Measurements from ENCODE around the gene DPH5.
"Not testable (repeated sequence)": the region's sequence is repeated elsewhere in the genome, so short reads cannot be mapped to it uniquely, and the experiment has no call there.

The DPH5 gene

GRCh38 chr1:100995198-100995988 lies 30.2 kb downstream of the DPH5 start:
- FAIRE-seq (no peak), DNase-seq (ENCODE audit: extremely low spot score, insufficient read length, low read depth) (no peak)

DNA sequence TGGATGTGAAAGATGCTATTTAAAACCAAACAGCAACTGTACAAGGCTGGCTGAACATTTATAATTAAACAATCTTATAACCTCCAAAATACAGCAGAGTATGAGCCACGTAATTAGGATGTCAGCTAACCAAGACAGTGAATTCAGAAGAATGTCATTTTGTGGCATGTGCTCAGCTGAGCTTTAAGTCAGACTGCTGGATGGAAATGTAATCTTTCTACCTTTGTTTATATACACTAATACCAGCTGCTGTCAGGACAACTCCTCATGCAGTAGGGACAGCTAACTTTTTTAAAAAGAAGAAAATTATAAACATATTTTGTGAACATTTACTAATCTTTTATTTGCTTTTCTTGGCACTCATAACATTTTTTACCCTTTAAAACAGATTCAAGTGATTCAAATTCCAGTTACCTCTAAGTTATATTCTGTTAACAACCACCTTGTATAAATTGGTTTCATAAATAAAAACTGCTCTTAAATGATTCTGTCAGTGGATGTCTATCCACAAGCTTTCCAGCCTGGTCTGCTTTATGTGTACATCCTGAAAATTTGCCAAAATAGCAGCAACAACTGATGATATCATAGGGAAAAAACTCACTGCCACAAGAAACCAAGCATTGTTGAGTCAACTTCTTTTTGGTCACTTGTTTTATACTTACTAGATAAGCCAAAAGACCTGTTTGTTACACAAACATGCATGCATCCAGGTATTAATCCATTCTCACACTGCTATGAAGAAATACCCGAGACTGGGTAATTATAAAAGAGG lies 36.1 kb downstream of the DPH5 start:
- no peak for DNase-seq (ENCODE audit: extremely low spot score, insufficient read length, low read depth)
- no peak for FAIRE-seq

GRCh38 chr1:100988121-100988520 lies 37.5 kb downstream of the DPH5 start:
- DNase-seq (ENCODE audit: extremely low spot score, insufficient read length, low read depth) (no peak), FAIRE-seq (no peak)

DNA sequence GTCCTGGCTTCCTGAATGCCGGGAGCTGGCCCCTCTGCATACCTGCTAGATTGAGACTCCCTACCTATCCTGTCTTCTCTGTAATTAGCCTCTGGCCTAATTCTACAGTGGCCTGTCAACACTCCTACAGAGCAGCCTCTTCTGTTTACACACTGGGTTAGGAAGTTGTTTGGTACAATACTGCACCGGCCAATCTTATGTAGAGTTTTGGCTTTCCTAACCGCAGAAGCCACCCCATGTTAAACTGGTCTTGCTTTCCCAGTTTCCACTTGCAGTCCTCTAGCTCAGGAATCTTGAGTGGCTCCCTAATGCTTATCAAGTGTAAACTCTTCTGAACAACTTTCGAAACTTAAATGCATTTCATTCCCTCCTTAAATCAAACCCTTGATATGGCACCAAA lies 42.8 kb downstream of the DPH5 start:
- DNase-seq (ENCODE audit: extremely low spot score, insufficient read length, low read depth) (no peak), FAIRE-seq (no peak)

- FAIRE-seq (no peak), DNase-seq (ENCODE audit: extremely low spot score, insufficient read length, low read depth) (no peak)
These were observed 46.0 kb downstream of the DPH5 start for GRCh38 chr1:100979631-100980030.

GRCh38 chr1:100976936-100977335 lies 48.6 kb downstream of the DPH5 start:
- FAIRE-seq, result no peak
- DNase-seq (ENCODE audit: extremely low spot score, insufficient read length, low read depth), result no peak

DNA sequence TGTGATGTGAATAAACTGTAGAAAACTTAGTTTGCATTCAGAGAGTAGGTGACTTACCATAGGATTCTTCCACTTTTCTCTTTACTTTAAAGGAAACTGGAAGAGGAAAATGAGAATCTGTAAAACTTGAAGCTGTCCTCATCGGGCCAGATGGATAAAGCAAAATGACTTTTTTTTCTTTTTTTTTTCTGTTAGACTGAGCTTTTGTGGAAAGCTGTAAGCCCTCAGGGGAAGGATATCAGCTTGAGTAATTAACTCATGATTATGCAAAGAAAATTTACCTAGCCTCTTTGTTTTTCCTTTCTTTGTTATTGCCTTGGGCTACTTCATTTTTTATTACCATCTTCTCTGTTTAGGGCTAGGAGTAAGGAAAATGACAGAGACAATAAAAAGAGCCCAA lies 53.4 kb downstream of the DPH5 start:
- DNase-seq (ENCODE audit: extremely low spot score, insufficient read length, low read depth) (no peak), FAIRE-seq (no peak)

GRCh38 chr1:100971021-100971420 lies 54.6 kb downstream of the DPH5 start:
- FAIRE-seq (no peak), DNase-seq (ENCODE audit: extremely low spot score, insufficient read length, low read depth) (no peak)

- DNase-seq (ENCODE audit: extremely low spot score, insufficient read length, low read depth) (no peak), FAIRE-seq (no peak)
These were observed 56.3 kb downstream of the DPH5 start for GRCh38 chr1:100969327-100969726.

- FAIRE-seq (no peak), DNase-seq (ENCODE audit: extremely low spot score, insufficient read length, low read depth) (no peak)
These were observed 57.0 kb downstream of the DPH5 start for GRCh38 chr1:100968621-100969020.

GRCh38 chr1:100960098-100960497 lies 65.5 kb downstream of the DPH5 start:
- FAIRE-seq (no peak), DNase-seq (ENCODE audit: extremely low spot score, insufficient read length, low read depth) (no peak)

DNA sequence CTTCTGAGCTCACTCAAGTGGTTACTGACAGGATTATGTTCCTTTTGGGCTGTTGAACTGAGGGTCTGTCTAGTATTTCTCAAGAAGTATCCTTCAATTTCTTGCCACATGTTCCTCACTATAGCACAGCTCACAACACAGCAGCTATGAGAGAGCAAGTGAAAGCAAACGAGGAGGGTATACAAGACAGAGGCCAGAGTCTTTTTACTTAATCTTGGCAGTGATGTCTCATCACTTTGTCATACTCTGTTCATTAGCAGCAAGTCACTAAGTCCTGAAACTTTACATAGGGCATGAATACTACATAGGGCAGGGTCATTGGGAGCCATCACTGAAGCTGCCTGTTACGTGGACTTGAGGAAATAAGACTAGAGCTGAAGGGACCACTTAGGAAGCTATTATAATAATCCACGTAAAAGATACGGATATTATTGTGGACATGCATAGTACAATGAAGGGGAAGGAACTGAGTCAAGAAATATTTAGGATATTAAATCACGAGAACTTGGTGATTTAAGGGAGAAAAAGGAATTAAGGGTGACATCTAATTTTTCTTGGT lies 66.0 kb downstream of the DPH5 start:
- no peak for DNase-seq (ENCODE audit: extremely low spot score, insufficient read length, low read depth)
- peak; percentile 5 for FAIRE-seq

DNA sequence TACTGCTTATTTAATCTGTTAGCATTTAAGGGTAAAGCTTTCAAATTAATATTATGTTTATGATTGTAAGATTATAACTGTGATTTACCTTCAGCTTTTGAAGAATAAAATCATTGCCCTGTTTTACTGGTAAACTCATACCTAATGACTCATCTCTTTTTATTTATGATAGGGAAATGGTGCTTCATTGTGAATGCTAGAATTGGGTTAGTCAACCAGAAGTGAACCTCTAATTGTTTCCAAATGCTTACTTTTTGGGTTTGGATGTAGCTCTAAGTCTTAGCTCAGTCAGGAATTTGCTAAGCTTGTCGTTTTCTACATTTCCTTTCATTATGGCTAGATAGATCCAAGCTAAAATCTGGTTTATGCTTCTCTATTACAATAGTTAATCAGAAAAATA lies 70.3 kb downstream of the DPH5 start:
- peak; percentile 45 for FAIRE-seq

GRCh38 chr1:100953960-100954730 lies 71.4 kb downstream of the DPH5 start:
- DNase-seq (ENCODE audit: extremely low spot score, insufficient read length, low read depth) (no peak), FAIRE-seq (peak; percentile 35)

More for the DNA sequence above, 70.3 kb downstream of the DPH5 start:
- no peak for DNase-seq (ENCODE audit: extremely low spot score, insufficient read length, low read depth)

DNA sequence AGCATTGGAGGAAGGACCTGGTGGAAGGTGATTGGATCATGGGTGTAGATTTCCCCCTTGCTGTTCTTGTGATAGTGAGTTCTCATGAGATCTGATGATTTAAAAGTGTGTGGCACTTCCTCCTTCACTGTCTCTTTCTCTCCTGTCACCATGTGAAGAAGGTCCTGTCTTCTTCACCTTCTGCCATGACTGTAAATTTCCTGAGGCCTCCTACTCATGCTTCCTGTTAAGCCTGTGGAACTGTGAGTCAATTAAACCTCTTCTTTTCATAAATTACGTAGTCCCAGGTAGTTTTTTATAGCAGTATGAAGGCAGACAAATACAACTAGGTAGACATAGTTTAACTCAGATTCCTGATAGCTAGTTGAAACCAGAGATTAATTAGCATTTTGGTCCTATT lies 72.6 kb downstream of the DPH5 start:
- not testable (repeated sequence) for DNase-seq (ENCODE audit: extremely low spot score, insufficient read length, low read depth)
- FAIRE-seq, result peak; percentile 31

DNA sequence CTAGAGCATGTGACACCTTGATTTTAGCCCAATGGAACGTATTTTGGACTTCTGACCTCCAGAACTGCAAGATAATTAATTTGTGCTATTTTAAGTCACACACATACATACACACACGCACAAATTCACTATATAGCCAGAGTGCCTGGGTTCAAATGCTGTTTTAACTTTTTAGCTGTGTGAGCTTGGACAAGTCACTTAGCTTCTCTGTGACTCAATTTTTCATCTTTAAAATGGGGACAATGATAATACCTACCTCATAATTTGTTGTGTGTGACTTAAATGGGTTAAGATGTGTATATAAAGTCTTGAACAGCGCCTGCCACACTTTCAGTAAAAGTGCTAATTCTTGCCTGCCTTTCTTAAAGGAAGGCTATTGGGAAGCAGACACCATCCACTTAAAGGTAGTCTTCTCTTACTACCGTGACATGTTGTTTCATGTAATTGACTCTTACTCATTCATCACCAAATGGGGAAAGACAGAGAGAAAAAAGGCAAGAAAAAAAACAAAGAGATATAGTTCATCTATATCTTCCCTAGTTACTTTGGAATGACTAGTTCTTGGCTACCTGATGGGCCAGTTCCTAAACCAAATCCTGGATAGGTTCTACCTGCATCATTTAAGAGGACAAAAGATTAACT lies 73.4 kb downstream of the DPH5 start:
- FAIRE-seq, result no peak
- no peak for DNase-seq (ENCODE audit: extremely low spot score, insufficient read length, low read depth)

GRCh38 chr1:100950781-100951180 lies 74.8 kb downstream of the DPH5 start:
- no peak for FAIRE-seq
- no peak for DNase-seq (ENCODE audit: extremely low spot score, insufficient read length, low read depth)

DNA sequence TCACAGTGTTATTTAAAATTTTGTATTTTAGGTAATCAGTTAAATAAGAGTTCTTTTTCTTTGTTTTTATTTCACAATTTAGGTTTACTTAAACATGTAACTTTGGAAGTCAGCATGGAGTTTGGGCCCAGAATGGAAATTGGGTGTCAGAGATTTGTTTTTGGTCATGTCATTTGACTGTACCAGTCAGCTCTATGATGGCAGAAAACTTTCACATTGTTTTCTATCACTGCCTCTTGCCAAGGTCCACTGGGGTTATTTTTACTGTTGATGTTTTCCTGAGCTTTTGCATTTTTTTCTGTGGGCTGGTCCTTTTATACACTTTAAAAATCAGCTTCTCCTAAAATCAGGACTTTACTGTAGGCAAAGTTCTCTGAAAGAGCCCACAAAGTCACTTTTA lies 75.2 kb downstream of the DPH5 start:
- FAIRE-seq, result no peak
- DNase-seq (ENCODE audit: extremely low spot score, insufficient read length, low read depth), result no peak

- not testable (repeated sequence) for DNase-seq (ENCODE audit: extremely low spot score, insufficient read length, low read depth)
- peak; percentile 58 for FAIRE-seq
These were observed 75.9 kb downstream of the DPH5 start for GRCh38 chr1:100949515-100950158.
